HEK293T (cell line): ENCODE data around the gene CNOT2.

Experiments
- CTCF ChIA-PET: fragments of 350-600 bp; formaldehyde crosslinking; extraction: SDS; loops from one replicate; lab custom pipeline; 2021; ENCODE audit warnings: antibody characterized with exemption, inconsistent platforms; lab: Yijun Ruan, JAX
- POLR2A ChIA-PET: fragments of 350-600 bp; formaldehyde crosslinking; extraction: SDS; loops from one replicate; lab custom pipeline; 2020; ENCODE audit warnings: antibody characterized with exemption, inconsistent platforms; lab: Yijun Ruan, JAX
- DNase-seq: peaks from one replicate; pipeline ENCODE4 v3.0.0; 2012; ENCODE audit warnings: mixed read lengths; ENCODE audit errors: extremely low spot score
- ARNT ChIP-seq: fragments of 450-650 bp; IDR thresholded peaks from 2 replicates; pipeline ENCODE4 v1.6.1; 2017; ENCODE audit warnings: mild to moderate bottlenecking
- BHLHE40 ChIP-seq: fragments of 450-650 bp; IDR thresholded peaks from 2 replicates; pipeline ENCODE4 v1.6.1; 2016; ENCODE audit warnings: mild to moderate bottlenecking, moderate library complexity, borderline replicate concordance
- CTBP1 ChIP-seq: fragments of 450-650 bp; IDR thresholded peaks from 2 replicates; pipeline ENCODE4 v1.6.1; 2016; ENCODE audit warnings: borderline replicate concordance
- ELF4 ChIP-seq: fragments of 450-650 bp; IDR thresholded peaks from 2 replicates; pipeline ENCODE4 v1.6.1; 2017; ENCODE audit warnings: antibody characterized with exemption
- FOXA1 ChIP-seq: fragments of 450-650 bp; IDR thresholded peaks from 2 replicates; pipeline ENCODE4 v1.6.1; 2016; ENCODE audit warnings: mild to moderate bottlenecking
- FOXK2 ChIP-seq: fragments of 450-650 bp; IDR thresholded peaks from 2 replicates; pipeline ENCODE4 v1.6.1; 2016; ENCODE audit warnings: mild to moderate bottlenecking
- FOXM1 ChIP-seq: fragments of 450-650 bp; IDR thresholded peaks from 2 replicates; pipeline ENCODE4 v1.6.1; 2017; ENCODE audit warnings: mild to moderate bottlenecking, borderline replicate concordance
- HDGF ChIP-seq: fragments of 450-650 bp; IDR thresholded peaks from 2 replicates; pipeline ENCODE4 v1.6.1; 2017; ENCODE audit warnings: antibody characterized with exemption, borderline replicate concordance
- L3MBTL2 ChIP-seq: fragments of 450-650 bp; conservative IDR thresholded peaks from 2 replicates; pipeline ENCODE4 v1.6.1; 2016; ENCODE audit warnings: mild to moderate bottlenecking
- LEF1 ChIP-seq: fragments of 450-650 bp; IDR thresholded peaks from 2 replicates; pipeline ENCODE4 v1.6.1; 2017; ENCODE audit warnings: mild to moderate bottlenecking, borderline replicate concordance
- NFRKB ChIP-seq: fragments of 450-650 bp; IDR thresholded peaks from 2 replicates; pipeline ENCODE4 v1.6.1; 2016; ENCODE audit warnings: mild to moderate bottlenecking, moderate library complexity
- PKNOX1 ChIP-seq: fragments of 450-650 bp; IDR thresholded peaks from 2 replicates; pipeline ENCODE4 v1.6.1; 2016
- SP1 ChIP-seq: fragments of 450-650 bp; IDR thresholded peaks from 2 replicates; pipeline ENCODE4 v1.6.1; 2017
- SUZ12 ChIP-seq: fragments of 450-650 bp; IDR thresholded peaks from 2 replicates; pipeline ENCODE4 v1.6.1; 2016; ENCODE audit warnings: mild to moderate bottlenecking
- TARDBP ChIP-seq: fragments of 450-650 bp; IDR thresholded peaks from 2 replicates; pipeline ENCODE4 v1.6.1; 2016
- ZNF384 ChIP-seq: fragments of 450-650 bp; IDR thresholded peaks from 2 replicates; pipeline ENCODE4 v1.6.1; 2016

The CNOT2 gene

GRCh38 chr12:70360218-70360617 is 117.0 kb downstream of the CNOT2 start:
- no peak for TF ChIP-seq TARDBP
- no peak for TF ChIP-seq LEF1
- TF ChIP-seq HDGF = no peak
- TF ChIP-seq L3MBTL2 = no peak
- TF ChIP-seq FOXK2 = no peak
- TF ChIP-seq FOXM1 = no peak
- no peak for TF ChIP-seq CTBP1
- TF ChIP-seq ZNF384 = no peak
- TF ChIP-seq BHLHE40 = no peak
- TF ChIP-seq SP1 = no peak
- TF ChIP-seq ELF4 = no peak
- no peak for TF ChIP-seq SUZ12
- TF ChIP-seq ARNT = no peak
- TF ChIP-seq NFRKB = no peak
- ChIA-PET POLR2A (no interaction called here), CTCF (no interaction called here)
- no peak for DNase-seq

GRCh38 chr12:70364695-70365397 is 121.6 kb downstream of the CNOT2 start:
- TF ChIP-seq SP1 = no peak
- peak; percentile 7 for DNase-seq
- ChIA-PET POLR2A (no interaction called here), CTCF (no interaction called here)

- TF ChIP-seq FOXA1 (no peak), TARDBP (no peak), CTBP1 (no peak), ZNF384 (no peak), FOXK2 (no peak), SP1 (no peak), L3MBTL2 (no peak), LEF1 (no peak), ELF4 (no peak), ARNT (no peak), NFRKB (no peak), PKNOX1 (no peak), FOXM1 (no peak), SUZ12 (no peak), HDGF (no peak), BHLHE40 (no peak)
- ChIA-PET POLR2A (no interaction called here), CTCF (no interaction called here)
- DNase-seq = no peak
These were observed 122.1 kb downstream of the CNOT2 start for GRCh38 chr12:70365398-70365647.

DNA sequence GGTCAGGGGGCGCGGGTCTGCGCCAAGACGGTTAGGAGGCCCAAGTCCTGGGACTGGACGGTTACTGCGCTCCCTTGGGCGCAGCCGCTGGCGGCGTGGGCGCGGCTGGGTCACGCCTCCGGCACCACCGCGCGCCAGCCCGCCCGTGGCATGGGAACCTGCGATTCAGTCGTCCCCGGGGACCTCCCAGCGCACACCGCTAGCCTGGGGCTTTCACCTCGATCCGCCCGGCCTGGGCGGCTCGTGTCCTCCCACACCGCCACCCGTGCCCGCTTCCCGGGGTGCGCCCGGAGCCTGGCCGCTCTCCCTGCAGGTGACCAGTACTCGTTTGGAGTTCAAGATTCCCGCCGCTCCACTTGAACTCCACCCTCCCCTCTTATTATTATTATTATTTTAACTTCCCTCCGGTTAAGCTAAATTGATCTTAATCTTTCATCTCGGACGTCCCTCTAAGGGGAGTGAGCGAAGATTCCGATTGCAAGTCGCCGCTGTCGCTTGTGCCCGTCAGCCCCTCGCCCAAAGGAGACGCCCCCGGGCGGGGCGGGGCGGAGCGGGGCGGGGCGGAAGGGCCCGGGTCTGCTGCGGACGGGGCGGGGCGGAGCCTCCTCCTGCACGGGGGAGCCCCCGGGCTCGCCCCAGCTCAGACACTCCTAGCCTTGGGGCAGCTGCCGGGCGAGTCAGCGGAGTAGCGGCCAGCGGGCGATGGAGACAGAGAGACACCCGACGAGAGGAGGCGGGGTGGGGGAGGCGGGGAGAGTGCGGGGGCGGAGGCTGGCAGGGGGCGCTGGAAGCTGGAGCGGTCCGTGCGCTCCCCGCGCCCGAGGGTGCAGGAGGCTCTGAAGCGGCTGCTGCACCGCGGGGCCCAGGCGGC is 122.7 kb downstream of the CNOT2 start, which contains the start of gene KCNMB4:
KCNMB4 (plus strand) TSS at position 643 of the 871 bp plus-strand sequence. CDS start 445 bp downstream, outside the sequence.
- TF ChIP-seq SP1 (no peak), PKNOX1 (peak; percentile 30; the same call in 1 of the 2 replicates)
- peak; percentile 77 for DNase-seq
- CTCF ChIA-PET = no interaction called here
- POLR2A ChIA-PET = no interaction called here

DNA sequence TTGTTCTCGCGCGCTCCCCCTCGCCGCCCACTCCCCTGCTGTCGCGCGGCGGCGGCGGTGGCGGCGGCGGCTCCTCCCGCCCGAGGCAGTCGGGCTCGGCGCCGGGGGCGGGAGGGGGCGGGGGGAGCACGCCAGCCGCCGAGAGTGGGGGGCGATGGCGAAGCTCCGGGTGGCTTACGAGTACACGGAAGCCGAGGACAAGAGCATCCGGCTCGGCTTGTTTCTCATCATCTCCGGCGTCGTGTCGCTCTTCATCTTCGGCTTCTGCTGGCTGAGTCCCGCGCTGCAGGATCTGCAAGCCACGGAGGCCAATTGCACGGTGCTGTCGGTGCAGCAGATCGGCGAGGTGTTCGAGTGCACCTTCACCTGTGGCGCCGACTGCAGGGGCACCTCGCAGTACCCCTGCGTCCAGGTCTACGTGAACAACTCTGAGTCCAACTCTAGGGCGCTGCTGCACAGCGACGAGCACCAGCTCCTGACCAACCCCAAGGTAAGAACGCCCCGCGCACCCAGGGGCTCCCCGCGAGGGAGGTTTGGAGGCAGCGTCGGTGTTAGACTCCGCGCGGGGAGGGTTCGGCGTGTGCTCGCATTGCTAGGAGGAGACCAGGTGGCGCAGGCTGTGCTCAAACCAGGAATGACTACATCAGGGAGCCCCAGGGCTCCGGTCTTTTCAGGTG is 123.5 kb downstream of the CNOT2 start:
- CTCF ChIA-PET = no interaction called here
- POLR2A ChIA-PET = interaction anchor here (0.8 kb wide), 1 partner anchor 123 kb away, joined by 3 read pairs; no protein-coding TSS in a partner anchor
- peak; percentile 50 for DNase-seq
- TF ChIP-seq L3MBTL2 = peak; percentile 56
- no peak for TF ChIP-seq FOXK2

- DNase-seq = peak; percentile 4
These were observed 124.3 kb downstream of the CNOT2 start for GRCh38 chr12:70367258-70368141.

More at GRCh38 chr12:70367258-70368141, 124.3 kb downstream of the CNOT2 start:
- TF ChIP-seq ZNF384 = no peak
- TF ChIP-seq FOXA1 = no peak
- no peak for TF ChIP-seq FOXK2
- no peak for TF ChIP-seq ELF4
- no peak for TF ChIP-seq PKNOX1
- no peak for TF ChIP-seq TARDBP
- TF ChIP-seq SP1 = no peak
- no peak for TF ChIP-seq NFRKB
- TF ChIP-seq FOXM1 = no peak
- ChIA-PET POLR2A (interaction anchor here (0.8 kb wide), 1 partner anchor 124 kb away, joined by 3 read pairs; no protein-coding TSS in a partner anchor), CTCF (no interaction called here)
